HEK293 (cell line): Measurements from ENCODE around the gene UHRF2.

Experiments used
- CTCF ChIP-seq: fragments of 450-650 bp; formaldehyde crosslinking; IDR thresholded peaks from 2 replicates; pipeline ENCODE4 v1.5.1; 2016; ENCODE audit warnings: missing biosample characterization, missing genetic modification characterization
- ELK4 ChIP-seq: IDR thresholded peaks from 2 replicates; pipeline ENCODE4 v1.6.1; 2011; ENCODE audit warnings: mild to moderate bottlenecking, low read depth, low read length, borderline replicate concordance
- GLI2 ChIP-seq: fragments of 450-650 bp; formaldehyde crosslinking; IDR thresholded peaks from 2 replicates; pipeline ENCODE4; 2017; ENCODE audit warnings: missing biosample characterization, missing genetic modification characterization, low read depth, borderline replicate concordance
- ZNF121 ChIP-seq: fragments of 450-650 bp; formaldehyde crosslinking; IDR thresholded peaks from 2 replicates; pipeline ENCODE4 v1.5.1; 2016; ENCODE audit warnings: missing biosample characterization, missing genetic modification characterization
- ZNF398 ChIP-seq: fragments of 450-650 bp; formaldehyde crosslinking; IDR thresholded peaks from 2 replicates; pipeline ENCODE4 v1.5.1; 2017; ENCODE audit warnings: missing biosample characterization, missing genetic modification characterization
- ZNF629 ChIP-seq: fragments of 450-650 bp; formaldehyde crosslinking; IDR thresholded peaks from 2 replicates; pipeline ENCODE4 v1.5.1; 2017; ENCODE audit warnings: missing biosample characterization, missing genetic modification characterization

GRCh38 chr9:6495466-6495865, 82.5 kb downstream of the UHRF2 start:
- TF ChIP-seq CTCF (tag by site-specific recombination) (no peak), GLI2 (tag by site-specific recombination) (no peak), ELK4 (no peak), ZNF629 (no peak), ZNF398 (tag by site-specific recombination) (no peak), ZNF121 (no peak)
